ENCODE measurements around the gene CA12. TPM values are rescaled to one million over a fixed set of nuclear protein-coding genes. Genes with fewer than 3 reads are reported as not detected.

CA12 gene
- total RNA-seq, 2 experiments from 2014 or later: not detected

GRCh38 chr15:63364399-63365272 lies 17.0 kb downstream of the CA12 start:
- POLR2A ChIA-PET: no interaction called here
- H3K36me3 ChIP-seq (ENCODE audit: insufficient read depth, low read length): no peaks in the 10 kb centered on the region
- intact Hi-C loops (cut with DNase I, micrococcal nuclease): no loop called here
- H3K4me3 ChIP-seq (ENCODE audit: low read length): no peak overlapping the region
- H3K27me3 ChIP-seq (ENCODE audit: control insufficient read depth in 1 of 2, insufficient read depth in 2 of 2, low read length in 2 of 2): no peaks in the 10 kb centered on the region
- DNase-seq (no peak), ATAC-seq (ENCODE audit: poor library complexity) (no peak)
- H3K4me1 ChIP-seq (ENCODE audit: insufficient read depth, low read length): no peaks in the 10 kb centered on the region
- Mint-ChIP-seq H3K27me3 (peaks cover 9% of the 10 kb centered on the region), H3K4me3 (no peak overlapping the region), H3K4me1 (ENCODE audit: low read depth) (no peaks in the 10 kb centered on the region), H3K36me3 (ENCODE audit: low read depth) (no peaks in the 10 kb centered on the region), H3K27ac (no peak overlapping the region), H3K9me3 (no peaks in the 10 kb centered on the region)
- no peaks in the 10 kb centered on the region for H3K9me3 ChIP-seq (ENCODE audit: control insufficient read depth in 1 of 2, insufficient read depth in 1 of 2, low read length in 2 of 2)
- CTCF ChIA-PET: no interaction called here
- no peak overlapping the region for H3K27ac ChIP-seq (ENCODE audit: low read depth in 1 of 2, low read length in 2 of 2)
- TF ChIP-seq, protein P1, sequence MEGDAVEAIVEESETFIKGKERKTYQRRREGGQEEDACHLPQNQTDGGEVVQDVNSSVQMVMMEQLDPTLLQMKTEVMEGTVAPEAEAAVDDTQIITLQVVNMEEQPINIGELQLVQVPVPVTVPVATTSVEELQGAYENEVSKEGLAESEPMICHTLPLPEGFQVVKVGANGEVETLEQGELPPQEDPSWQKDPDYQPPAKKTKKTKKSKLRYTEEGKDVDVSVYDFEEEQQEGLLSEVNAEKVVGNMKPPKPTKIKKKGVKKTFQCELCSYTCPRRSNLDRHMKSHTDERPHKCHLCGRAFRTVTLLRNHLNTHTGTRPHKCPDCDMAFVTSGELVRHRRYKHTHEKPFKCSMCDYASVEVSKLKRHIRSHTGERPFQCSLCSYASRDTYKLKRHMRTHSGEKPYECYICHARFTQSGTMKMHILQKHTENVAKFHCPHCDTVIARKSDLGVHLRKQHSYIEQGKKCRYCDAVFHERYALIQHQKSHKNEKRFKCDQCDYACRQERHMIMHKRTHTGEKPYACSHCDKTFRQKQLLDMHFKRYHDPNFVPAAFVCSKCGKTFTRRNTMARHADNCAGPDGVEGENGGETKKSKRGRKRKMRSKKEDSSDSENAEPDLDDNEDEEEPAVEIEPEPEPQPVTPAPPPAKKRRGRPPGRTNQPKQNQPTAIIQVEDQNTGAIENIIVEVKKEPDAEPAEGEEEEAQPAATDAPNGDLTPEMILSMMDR (IDR thresholded peaks at IDR 0.05): no peak

DNA sequence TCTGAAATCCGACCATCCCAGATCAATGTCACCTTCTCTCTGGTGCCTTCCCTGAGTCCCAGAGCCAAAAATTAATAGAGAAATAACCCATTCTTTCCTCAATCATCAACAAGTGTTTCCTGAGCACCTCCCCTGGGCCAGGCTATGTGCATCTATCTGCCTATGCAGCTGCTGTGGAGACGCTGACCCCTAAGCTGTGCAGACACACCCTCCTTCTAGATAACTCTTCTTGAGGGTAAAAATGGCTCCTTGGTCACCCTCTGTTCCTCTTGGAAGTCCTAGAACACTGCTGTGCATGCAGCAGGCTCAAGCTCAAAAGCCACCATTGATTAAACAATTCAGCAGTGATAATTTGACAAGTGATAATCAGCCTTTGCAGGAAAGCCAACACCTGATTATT lies 18.4 kb downstream of the CA12 start:
- no peaks in the 10 kb centered on the region for H3K36me3 ChIP-seq (ENCODE audit: insufficient read depth, low read length)
- no peak for ATAC-seq (ENCODE audit: poor library complexity)
- Mint-ChIP-seq H3K9me3 (no peaks in the 10 kb centered on the region), H3K27me3 (peaks cover 9% of the 10 kb centered on the region), H3K4me1 (ENCODE audit: low read depth) (no peaks in the 10 kb centered on the region), H3K27ac (no peak overlapping the region), H3K4me3 (no peak overlapping the region), H3K36me3 (ENCODE audit: low read depth) (no peaks in the 10 kb centered on the region)
- no peak for DNase-seq
- H3K9me3 ChIP-seq (ENCODE audit: control insufficient read depth in 1 of 2, insufficient read depth in 1 of 2, low read length in 2 of 2): no peaks in the 10 kb centered on the region
- no peak overlapping the region for H3K27ac ChIP-seq (ENCODE audit: low read depth in 1 of 2, low read length in 2 of 2)
- intact Hi-C loops (cut with DNase I, micrococcal nuclease): no loop called here
- ChIA-PET CTCF (no interaction called here), POLR2A (no interaction called here)
- TF ChIP-seq, protein P1 (IDR thresholded peaks at IDR 0.05): no peak
- H3K4me1 ChIP-seq (ENCODE audit: insufficient read depth, low read length): no peaks in the 10 kb centered on the region
- no peak overlapping the region for H3K4me3 ChIP-seq (ENCODE audit: low read length)
- H3K27me3 ChIP-seq (ENCODE audit: control insufficient read depth in 1 of 2, insufficient read depth in 2 of 2, low read length in 2 of 2): no peaks in the 10 kb centered on the region

DNA sequence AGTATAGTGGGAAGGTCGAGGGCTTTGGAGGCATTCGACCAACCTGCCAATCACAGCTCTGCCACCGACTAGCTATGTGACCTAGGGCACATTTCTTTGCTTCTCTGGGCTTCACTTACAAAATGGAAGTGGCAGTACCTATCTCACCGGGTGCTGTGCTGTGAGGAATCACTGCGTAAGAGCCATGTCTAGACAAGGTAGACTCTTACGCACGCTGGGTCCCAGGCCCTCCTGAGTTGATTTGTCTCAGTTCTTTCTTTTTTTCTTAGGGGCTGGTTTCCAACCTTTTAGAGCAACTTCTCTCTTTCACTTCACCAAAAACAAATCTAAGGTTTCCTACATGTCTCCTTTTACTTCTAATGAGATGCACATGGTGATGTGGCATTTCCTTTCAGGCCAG lies 18.8 kb downstream of the CA12 start:
- Histone ChIP-seq H3K4me1 (ENCODE audit: insufficient read depth, low read length) (no peaks in the 10 kb centered on the region), H3K4me3 (ENCODE audit: low read length) (no peak overlapping the region), H3K27me3 (ENCODE audit: control insufficient read depth in 1 of 2, insufficient read depth in 2 of 2, low read length in 2 of 2) (no peaks in the 10 kb centered on the region), H3K9me3 (ENCODE audit: control insufficient read depth in 1 of 2, insufficient read depth in 1 of 2, low read length in 2 of 2) (no peaks in the 10 kb centered on the region), H3K36me3 (ENCODE audit: insufficient read depth, low read length) (no peaks in the 10 kb centered on the region), H3K27ac (ENCODE audit: low read depth in 1 of 2, low read length in 2 of 2) (no peak overlapping the region)
- DNase-seq (no peak), ATAC-seq (ENCODE audit: poor library complexity) (no peak)
- no peaks in the 10 kb centered on the region for H3K36me3 Mint-ChIP-seq (ENCODE audit: low read depth)
- H3K4me3 Mint-ChIP-seq: no peak overlapping the region
- H3K27ac Mint-ChIP-seq: no peak overlapping the region
- H3K4me1 Mint-ChIP-seq (ENCODE audit: low read depth): no peaks in the 10 kb centered on the region
- intact Hi-C loops (cut with DNase I, micrococcal nuclease): no loop called here
- no peaks in the 10 kb centered on the region for H3K9me3 Mint-ChIP-seq
- ChIA-PET POLR2A (no interaction called here), CTCF (no interaction called here)
- TF ChIP-seq, protein P1 (IDR thresholded peaks at IDR 0.05): no peak
- H3K27me3 Mint-ChIP-seq: peaks cover 9% of the 10 kb centered on the region
